NCI-H2171 treated with DMSO at 0.1 percent for 48 hours (cell line): ENCODE data around the gene GAB2.

ENCODE experiments used
- DNase-seq: peaks from one replicate; lab custom pipeline; 2025; lab: John Stamatoyannopoulos, UW

Gene GAB2

GRCh38 chr11:78341841-78342240 is 75.8 kb downstream of the GAB2 start:
- DNase-seq: no peak

DNA sequence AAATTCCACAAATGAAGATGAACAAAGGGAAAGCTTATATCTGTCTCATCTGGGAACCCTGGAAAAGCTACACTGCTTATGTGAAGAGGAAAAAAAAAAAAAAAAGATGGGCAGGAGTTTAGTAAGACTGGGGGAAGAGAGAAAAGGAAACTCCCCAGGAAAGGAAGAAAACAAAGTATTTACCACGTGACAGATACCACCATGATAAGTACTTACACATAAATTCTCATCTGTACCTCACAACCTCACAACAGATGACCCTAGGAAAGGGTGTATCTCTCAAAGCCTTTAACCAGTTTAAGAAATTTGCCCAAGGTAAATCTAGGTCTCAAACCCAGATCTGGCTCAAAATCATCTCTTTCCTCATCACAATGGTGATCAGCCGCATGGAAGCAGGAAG is 77.1 kb downstream of the GAB2 start:
- DNase-seq: no peak

DNA sequence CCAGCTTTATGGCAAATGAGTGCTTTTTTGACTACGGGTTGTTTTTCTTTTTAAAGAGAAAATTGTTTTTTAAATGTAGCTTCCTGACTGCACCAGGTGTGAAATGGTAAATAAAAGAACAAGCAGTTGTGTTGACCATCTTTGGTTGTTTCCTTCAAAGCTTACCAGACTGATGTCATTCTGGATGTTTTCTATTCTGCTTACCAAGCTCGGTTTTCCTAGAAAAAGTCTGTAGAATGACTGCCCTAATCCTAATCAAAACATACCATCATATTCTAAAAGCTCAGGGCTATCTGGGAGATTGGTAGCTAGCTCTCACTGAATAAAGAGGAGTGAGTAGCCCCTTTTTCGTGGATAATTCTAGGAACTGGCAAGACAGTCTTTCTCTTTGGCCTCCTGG is 77.7 kb downstream of the GAB2 start:
- DNase-seq: no peak

GRCh38 chr11:78339483-78339882 is 78.1 kb downstream of the GAB2 start:
- DNase-seq: no peak

DNA sequence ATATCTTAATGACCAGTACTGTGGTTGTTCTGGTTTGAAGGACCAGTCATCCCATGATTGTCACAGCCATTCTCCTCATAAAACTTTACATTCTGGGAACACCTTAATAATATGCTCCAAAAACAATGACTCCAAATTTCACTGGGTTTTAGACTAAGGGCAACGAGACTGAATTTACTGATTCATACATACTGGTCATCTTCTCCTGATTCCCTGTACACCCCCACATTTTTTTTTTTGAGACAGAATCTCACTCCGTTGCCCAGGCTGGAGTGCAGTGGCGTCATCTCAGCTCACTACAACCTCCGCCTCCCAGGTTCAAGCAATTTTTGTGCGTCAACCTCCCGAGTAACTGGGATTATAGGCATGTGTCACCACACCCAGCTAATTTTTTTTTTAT is 78.9 kb downstream of the GAB2 start:
- DNase-seq: no peak

DNA sequence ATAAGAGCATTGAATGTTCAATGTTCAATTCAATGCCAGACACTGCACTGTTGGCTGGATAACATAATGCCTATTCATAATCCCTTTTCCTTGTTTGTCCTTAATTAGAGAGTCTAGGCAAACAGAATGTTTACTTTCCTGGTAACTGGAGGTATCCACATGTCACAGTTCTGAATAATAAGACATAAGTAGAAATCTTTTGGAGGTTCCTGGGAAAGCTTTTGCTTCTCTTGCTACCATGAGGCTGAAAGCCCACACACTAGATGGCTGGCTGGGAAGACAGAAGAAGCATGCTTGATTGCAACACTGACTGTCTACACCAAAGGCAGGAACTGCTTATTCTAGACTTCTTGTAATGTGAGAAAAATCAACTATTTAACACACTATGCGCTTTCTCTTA is 79.5 kb downstream of the GAB2 start:
- no peak for DNase-seq

DNA sequence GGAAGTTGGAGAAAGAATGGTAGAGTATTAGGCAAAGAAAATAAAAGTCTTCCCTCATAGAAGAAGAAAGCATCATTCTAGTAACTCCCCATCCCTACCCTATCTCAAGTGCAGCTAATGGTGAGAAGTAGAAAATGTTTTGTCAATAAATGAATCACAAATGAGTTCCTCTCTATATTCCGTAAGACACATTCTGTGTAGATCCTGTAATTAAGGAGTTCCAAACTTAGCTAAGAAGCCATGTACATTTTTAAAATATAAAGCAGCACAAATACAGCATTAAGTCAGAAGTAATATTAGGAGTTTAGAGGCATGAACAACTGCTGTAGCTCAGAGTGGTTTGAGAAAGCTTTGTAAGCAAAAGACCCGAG is 80.1 kb downstream of the GAB2 start:
- no peak for DNase-seq

- no peak for DNase-seq
These were observed 80.6 kb downstream of the GAB2 start for GRCh38 chr11:78336877-78337553.

DNA sequence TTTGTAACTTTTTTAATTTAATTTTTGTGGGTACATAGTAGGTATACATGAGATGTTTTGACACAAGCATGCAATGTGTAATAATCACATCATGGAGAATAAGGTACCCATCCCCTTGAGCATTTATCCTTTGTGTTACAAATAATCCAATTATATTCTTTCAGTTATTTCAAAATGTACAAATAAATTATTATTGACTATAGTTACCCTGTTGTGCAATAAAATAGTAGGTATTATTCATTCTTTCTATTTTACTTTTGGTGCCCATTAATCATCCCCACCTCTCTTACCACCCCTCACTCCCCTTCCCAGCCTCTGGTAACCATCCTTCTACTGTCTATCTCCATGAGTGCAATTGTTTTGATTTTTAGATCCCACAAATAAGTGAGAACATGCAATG is 83.5 kb downstream of the GAB2 start:
- DNase-seq: no peak

GRCh38 chr11:78332872-78333271 is 84.7 kb downstream of the GAB2 start:
- no peak for DNase-seq

GRCh38 chr11:78332174-78332866 is 85.3 kb downstream of the GAB2 start:
- DNase-seq: no peak

- DNase-seq: no peak
These were observed 85.9 kb downstream of the GAB2 start for GRCh38 chr11:78331711-78332110.

DNA sequence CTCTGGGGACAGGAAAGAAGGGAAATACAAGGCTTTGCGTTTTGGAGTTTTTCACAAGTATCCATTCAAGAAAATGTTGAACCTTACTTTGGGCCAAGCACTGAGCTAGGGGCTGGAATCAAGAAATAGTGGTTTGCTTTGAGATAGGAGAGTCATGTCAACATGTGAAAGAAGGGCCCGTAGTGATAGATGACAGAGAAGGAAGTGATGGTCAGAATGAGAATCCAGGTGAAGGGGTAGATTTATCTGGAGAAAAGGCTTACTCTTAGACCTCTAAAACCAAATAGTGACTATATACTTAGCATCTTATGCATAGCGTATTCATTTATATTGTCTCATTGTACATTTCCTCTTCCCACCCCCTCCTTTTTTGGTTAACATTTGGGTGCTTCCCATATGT is 87.3 kb downstream of the GAB2 start:
- no peak for DNase-seq

DNA sequence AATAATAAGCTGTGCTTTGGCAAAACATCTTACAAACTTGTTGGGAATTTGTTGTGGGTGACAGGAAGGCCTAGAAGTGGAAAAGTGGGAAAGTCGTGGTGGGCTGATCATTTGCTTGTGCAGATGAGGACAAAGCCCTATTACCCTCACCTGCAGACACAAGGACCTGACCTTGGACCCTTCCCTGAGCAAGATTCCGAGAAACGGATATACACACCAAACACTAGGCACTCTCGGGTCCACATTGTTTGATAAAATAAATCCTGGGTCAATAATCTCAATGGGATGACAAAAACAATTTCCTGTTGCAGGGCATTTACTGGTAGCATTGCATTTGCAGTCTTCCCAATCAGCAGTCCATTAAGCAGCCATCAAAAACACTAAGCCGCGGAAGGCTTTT is 89.7 kb downstream of the GAB2 start:
- no peak for DNase-seq

GRCh38 chr11:78325274-78325781 is 92.3 kb downstream of the GAB2 start:
- DNase-seq: no peak

DNA sequence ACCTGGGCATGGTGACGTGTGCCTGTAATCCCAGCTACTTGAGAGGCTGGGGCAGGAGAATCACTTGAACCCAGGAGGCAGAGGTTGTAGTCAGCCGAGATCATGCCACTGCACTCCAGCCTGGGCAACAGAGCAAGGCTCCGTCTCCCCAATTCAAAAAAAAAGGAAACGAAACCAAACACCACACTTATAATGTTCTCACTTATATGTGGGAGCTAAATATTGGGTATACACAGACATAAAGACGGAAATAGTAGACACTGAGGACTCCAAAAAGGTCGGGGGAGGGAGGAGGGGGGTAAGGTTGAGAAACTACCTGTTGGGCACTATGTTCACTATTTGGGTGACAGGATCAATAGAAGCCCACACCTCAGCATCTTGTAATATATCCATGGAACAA is 94.3 kb downstream of the GAB2 start:
- DNase-seq: no peak

GRCh38 chr11:78319453-78319955 is 98.1 kb downstream of the GAB2 start:
- no peak for DNase-seq

- DNase-seq: no peak
These were observed 99.1 kb downstream of the GAB2 start for GRCh38 chr11:78318321-78319114.

GRCh38 chr11:78315724-78316123 is 101.9 kb downstream of the GAB2 start:
- no peak for DNase-seq

GRCh38 chr11:78314762-78315161 is 102.9 kb downstream of the GAB2 start:
- DNase-seq: no peak

- no peak for DNase-seq
These were observed 103.7 kb downstream of the GAB2 start for GRCh38 chr11:78313898-78314297.

DNA sequence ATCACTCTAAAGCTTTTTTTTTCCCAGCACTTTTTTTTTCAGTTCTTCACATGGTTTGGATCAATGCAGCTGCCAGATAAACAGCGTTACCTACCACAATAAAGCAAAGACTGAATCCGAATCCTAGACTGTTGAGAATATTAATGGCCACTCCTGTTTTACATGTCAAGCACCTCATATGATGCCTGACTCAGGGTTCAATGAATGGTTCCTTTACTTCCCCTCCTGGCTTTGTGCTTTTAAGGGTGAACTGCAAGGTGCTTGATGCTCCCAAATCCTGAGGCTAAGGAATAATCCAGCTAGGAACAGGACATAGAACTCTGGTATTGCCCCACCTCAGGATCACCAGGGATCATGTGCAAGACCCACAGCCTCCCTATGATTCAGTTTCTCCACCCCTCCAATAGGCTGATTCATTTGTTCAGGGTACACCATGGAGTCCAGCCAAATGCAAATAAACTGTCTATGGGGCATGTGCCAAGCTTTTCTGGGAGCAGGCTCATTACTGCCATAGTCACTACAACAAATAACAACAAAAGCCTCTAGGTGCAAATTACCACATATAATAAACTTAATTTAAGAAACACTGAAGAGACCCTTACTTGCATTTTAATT is 104.3 kb downstream of the GAB2 start:
- DNase-seq: no peak
